Fibroblast of pulmonary artery (primary cell): ENCODE results near the gene ALK.

Source experiments
- DNase-seq: peaks from one replicate; pipeline ENCODE4 v3.0.0-alpha.2; 2010; ENCODE audit warnings: low read depth
- H3K4me3 ChIP-seq: replicated peaks from 2 replicates; pipeline ENCODE4 v1.5.1; 2011; ENCODE audit warnings: low read depth, mild to moderate bottlenecking, control low read depth, low read length, moderate library complexity
- CTCF ChIP-seq: IDR thresholded peaks from 2 replicates; pipeline ENCODE4 v1.5.1; 2011; ENCODE audit warnings: mild to moderate bottlenecking, control low read depth, low read length, inconsistent platforms; ENCODE audit errors: missing control alignments

Gene ALK

GRCh38 chr2:29850794-29851193 lies 70.6 kb downstream of the ALK start:
- no peak for TF ChIP-seq CTCF
- no peak for DNase-seq
- no peak overlapping the region for H3K4me3 ChIP-seq

GRCh38 chr2:29848566-29849310 lies 72.6 kb downstream of the ALK start:
- no peak overlapping the region for H3K4me3 ChIP-seq
- no peak for DNase-seq
- TF ChIP-seq CTCF = no peak

- DNase-seq = no peak
- TF ChIP-seq CTCF = no peak
- H3K4me3 ChIP-seq = no peak overlapping the region
These were observed 73.5 kb downstream of the ALK start for GRCh38 chr2:29847886-29848285.

- H3K4me3 ChIP-seq = no peak overlapping the region
- no peak for DNase-seq
- no peak for TF ChIP-seq CTCF
These were observed 76.6 kb downstream of the ALK start for GRCh38 chr2:29844713-29845326.

- H3K4me3 ChIP-seq = no peak overlapping the region
- peak; percentile 42 for DNase-seq
- peak; percentile 97 for TF ChIP-seq CTCF
These were observed 79.9 kb downstream of the ALK start for GRCh38 chr2:29841386-29842004.

- TF ChIP-seq CTCF = no peak
- H3K4me3 ChIP-seq = no peak overlapping the region
- no peak for DNase-seq
These were observed 82.1 kb downstream of the ALK start for GRCh38 chr2:29839306-29839705.
